ENCODE results near the gene LINS1.

DNA sequence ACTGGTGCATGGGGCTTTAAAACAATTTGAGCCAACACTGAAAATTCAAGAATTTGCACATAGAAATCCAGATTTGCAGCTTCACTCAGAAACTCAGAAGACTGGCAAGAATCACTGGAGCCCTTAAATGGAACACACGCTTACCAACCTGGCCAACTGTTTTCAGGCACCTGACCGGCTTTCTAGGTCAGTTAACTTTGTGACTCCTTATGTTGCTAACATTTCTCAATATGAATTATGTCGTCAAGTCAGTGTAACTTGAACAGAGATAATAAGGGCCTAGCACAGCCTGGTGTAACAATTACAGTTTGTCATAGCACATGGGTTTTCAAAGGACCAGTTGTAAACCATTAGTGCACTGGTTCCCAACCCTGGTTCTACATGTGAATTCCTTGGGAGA, 80.1 kb downstream of the LINS1 start:
- TF ChIP-seq SUZ12 (IDR thresholded peaks at IDR 0.05; ENCODE audit: extremely low read depth, insufficient read depth, insufficient read length) (no peak), YY1 (IDR thresholded peaks at IDR 0.05; ENCODE audit: insufficient read depth, insufficient read length) (no peak)
